Uterus (tissue), 4 donors: ENCODE measurements around the gene NAALADL1. TPM values are rescaled to one million over a fixed set of nuclear protein-coding genes. Genes with fewer than 3 reads are reported as not detected.

Experiments
- DNase-seq, 2 donors: peaks; one replicate each; pipeline ENCODE4 v3.0.0-alpha.2; 2019 to 2020
- H3K27ac ChIP-seq, 2 donors: fragments of 200-600 bp; sonication (generic); 1 replicate in 1 of 2; 2 replicates in 1 of 2; pipeline ENCODE4 v1.5.1; 2016 to 2018
- H3K27me3 ChIP-seq, 2 donors: fragments of 200-600 bp; sonication (generic); one replicate each; pipeline ENCODE4 v1.5.1; 2018 to 2019; ENCODE audit warnings: control low read depth in 1 of 2
- H3K36me3 ChIP-seq, 2 donors: fragments of 200-600 bp; sonication (generic); one replicate each; pipeline ENCODE4 v1.5.1; 2019; ENCODE audit warnings: control low read depth in 1 of 2
- H3K4me1 ChIP-seq, 2 donors: fragments of 200-600 bp; sonication (generic); one replicate each; pipeline ENCODE4 v1.5.1; 2018 to 2019; ENCODE audit warnings: control low read depth in 1 of 2
- H3K4me3 ChIP-seq, 2 donors: fragments of 200-600 bp; sonication (generic); 1 replicate in 1 of 2; 2 replicates in 1 of 2; pipeline ENCODE4 v1.5.1; 2018 to 2019; ENCODE audit warnings: mild to moderate bottlenecking in 1 of 2
- H3K9me3 ChIP-seq, 2 donors: fragments of 200-600 bp; sonication (generic); one replicate each; pipeline ENCODE4 v1.5.1; 2019; ENCODE audit warnings: control low read depth in 1 of 2
- POLR2A ChIP-seq, 2 donors: fragments of 450-650 bp; IDR thresholded peaks; one replicate each; pipeline ENCODE4 v1.6.1; 2016; ENCODE audit warnings: antibody characterized with exemption in 2 of 2, mild to moderate bottlenecking in 1 of 2, moderate library complexity in 1 of 2
- intact Hi-C: fragments of 100-400 bp; cut with DNase I; formaldehyde crosslinking; loops from one replicate; pipeline ENCODE4 v1.15.1; 2023; ENCODE audit warnings: low total_unique reads
- total RNA-seq, 4 donors: library from RNA; depleted of rRNA in 3 of 4; stranded (reverse); fragments of >200 nt in 3 of 4; gene quantifications; one replicate each; pipeline versions ENCODE4 v1.1.0 to v1.2.4, GENCODE V29; 2014 to 2023
- TF ChIP-seq, protein P1 (sequence below), 4 experiments: fragments of 200-600 bp in 2 of 4; fragments of 450-650 bp in 2 of 4; sonication (generic) in 2 of 4; IDR thresholded peaks; one replicate each; pipeline ENCODE4 v1.5.1; 2016 to 2019; ENCODE audit warnings: antibody characterized with exemption in 4 of 4, mild to moderate bottlenecking in 2 of 4, moderate library complexity in 1 of 4
- donor health status: DM: yes; HTN: yes; CAD: no.

Gene NAALADL1
- total RNA-seq, 4 donors from 2014 or later = 0.59 to 37.1 (median 17.6) TPM

DNA sequence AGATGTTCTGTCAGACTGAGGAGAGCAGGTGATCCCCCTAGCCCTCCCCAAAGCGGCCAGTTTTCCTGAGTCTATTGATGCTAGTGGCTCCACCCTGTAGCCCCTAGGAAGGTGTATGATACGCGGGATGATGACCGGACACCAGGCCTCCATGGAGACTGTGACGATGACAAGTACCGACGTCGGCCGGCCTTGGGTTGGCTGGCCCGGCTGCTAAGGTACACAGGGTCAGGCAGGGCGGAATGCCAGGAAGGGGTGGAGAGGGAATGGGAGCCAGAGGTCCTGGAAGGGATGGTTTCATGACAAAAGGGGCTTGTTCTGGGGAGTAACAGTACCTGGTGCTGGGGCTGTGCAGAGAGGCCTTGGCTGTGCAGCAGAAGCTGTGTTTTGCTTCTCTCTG is 28.9 kb upstream of the NAALADL1 start:
- Histone ChIP-seq H3K27ac (no peak overlapping the region), H3K4me3 (no peak overlapping the region), H3K36me3 (no peaks in the 10 kb centered on the region), H3K9me3 (no peaks in the 10 kb centered on the region), H3K4me1 (peaks cover 0 to 6% of the 10 kb centered on the region in 2 donors), H3K27me3 (no peaks in the 10 kb centered on the region)
- intact Hi-C loops = no loop called here
- TF ChIP-seq, protein P1, sequence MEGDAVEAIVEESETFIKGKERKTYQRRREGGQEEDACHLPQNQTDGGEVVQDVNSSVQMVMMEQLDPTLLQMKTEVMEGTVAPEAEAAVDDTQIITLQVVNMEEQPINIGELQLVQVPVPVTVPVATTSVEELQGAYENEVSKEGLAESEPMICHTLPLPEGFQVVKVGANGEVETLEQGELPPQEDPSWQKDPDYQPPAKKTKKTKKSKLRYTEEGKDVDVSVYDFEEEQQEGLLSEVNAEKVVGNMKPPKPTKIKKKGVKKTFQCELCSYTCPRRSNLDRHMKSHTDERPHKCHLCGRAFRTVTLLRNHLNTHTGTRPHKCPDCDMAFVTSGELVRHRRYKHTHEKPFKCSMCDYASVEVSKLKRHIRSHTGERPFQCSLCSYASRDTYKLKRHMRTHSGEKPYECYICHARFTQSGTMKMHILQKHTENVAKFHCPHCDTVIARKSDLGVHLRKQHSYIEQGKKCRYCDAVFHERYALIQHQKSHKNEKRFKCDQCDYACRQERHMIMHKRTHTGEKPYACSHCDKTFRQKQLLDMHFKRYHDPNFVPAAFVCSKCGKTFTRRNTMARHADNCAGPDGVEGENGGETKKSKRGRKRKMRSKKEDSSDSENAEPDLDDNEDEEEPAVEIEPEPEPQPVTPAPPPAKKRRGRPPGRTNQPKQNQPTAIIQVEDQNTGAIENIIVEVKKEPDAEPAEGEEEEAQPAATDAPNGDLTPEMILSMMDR (IDR thresholded peaks at IDR 0.05) = no peak
- DNase-seq = no peak

- Histone ChIP-seq H3K9me3 (no peaks in the 10 kb centered on the region), H3K27ac (no peak overlapping the region), H3K4me1 (peaks cover 0 to 6% of the 10 kb centered on the region in 2 donors), H3K36me3 (no peaks in the 10 kb centered on the region), H3K27me3 (no peaks in the 10 kb centered on the region), H3K4me3 (no peak overlapping the region)
- TF ChIP-seq, protein P1 (IDR thresholded peaks at IDR 0.05) = no peak
- no peak for TF ChIP-seq POLR2A (IDR thresholded peaks at IDR 0.05)
- DNase-seq = no peak
- intact Hi-C loops = no loop called here
Observed at GRCh38 chr11:65086809-65087208, 28.5 kb upstream of the NAALADL1 start.

GRCh38 chr11:65085446-65085845 is 27.1 kb upstream of the NAALADL1 start:
- TF ChIP-seq, protein P1 (IDR thresholded peaks at IDR 0.05) = no peak
- no peak for TF ChIP-seq POLR2A (IDR thresholded peaks at IDR 0.05)
- Histone ChIP-seq H3K27me3 (no peaks in the 10 kb centered on the region), H3K4me1 (peaks cover 0 to 6% of the 10 kb centered on the region in 2 donors), H3K36me3 (no peaks in the 10 kb centered on the region), H3K27ac (no peak overlapping the region), H3K9me3 (no peaks in the 10 kb centered on the region), H3K4me3 (no peak overlapping the region)
- no peak for DNase-seq
- intact Hi-C loops = no loop called here

- H3K27me3 ChIP-seq = no peaks in the 10 kb centered on the region
- no peak for DNase-seq
- no peak for TF ChIP-seq POLR2A (IDR thresholded peaks at IDR 0.05)
- TF ChIP-seq, protein P1 (IDR thresholded peaks at IDR 0.05) = no peak
- peak overlapping the region; percentile 82 to 96 for H3K27ac ChIP-seq
- no peaks in the 10 kb centered on the region for H3K36me3 ChIP-seq
- no peaks in the 10 kb centered on the region for H3K9me3 ChIP-seq
- intact Hi-C loops = no loop called here
- peak overlapping the region; percentile 53 to 83 for H3K4me3 ChIP-seq
- peaks cover 0 to 6% of the 10 kb centered on the region in 2 donors for H3K4me1 ChIP-seq
Observed at GRCh38 chr11:65084598-65085375, 26.4 kb upstream of the NAALADL1 start.

GRCh38 chr11:65083834-65084597 is 25.7 kb upstream of the NAALADL1 start, which contains the start of the genes CDCA5 and ZFPL1:
Gene CDCA5, minus strand, starts transcription at chr11:65084040. Its CDS starts 62 bp downstream, at chr11:65083978.
Gene ZFPL1, plus strand, starts transcription at chr11:65084222. Its CDS starts 477 bp downstream, at chr11:65084699.
- Histone ChIP-seq H3K27me3 (no peaks in the 10 kb centered on the region), H3K9me3 (no peaks in the 10 kb centered on the region), H3K4me3 (peak within 1 kb of the TSS; percentile 53 to 83), H3K4me1 (peaks cover 0 to 6% of the 10 kb centered on the region in 2 donors), H3K27ac (peak within 1 kb of the TSS; percentile 82 to 96), H3K36me3 (no peaks in the 10 kb centered on the region)
- DNase-seq = peak; percentile 94 to 96
- intact Hi-C loops = no loop called here
- TF ChIP-seq, protein P1 (IDR thresholded peaks at IDR 0.05) = peak in 2 of 4 experiments; percentile 20 to 38
- TF ChIP-seq POLR2A (IDR thresholded peaks at IDR 0.05) = peak in 1 of 2 donors; percentile 74
